Hepatic stellate cell (primary cell): ENCODE data around the gene TUBB2A.

Experiments
- DNase-seq: peaks from one replicate; pipeline ENCODE4 v3.0.0; 2011; ENCODE audit warnings: low spot score

The TUBB2A gene

DNA sequence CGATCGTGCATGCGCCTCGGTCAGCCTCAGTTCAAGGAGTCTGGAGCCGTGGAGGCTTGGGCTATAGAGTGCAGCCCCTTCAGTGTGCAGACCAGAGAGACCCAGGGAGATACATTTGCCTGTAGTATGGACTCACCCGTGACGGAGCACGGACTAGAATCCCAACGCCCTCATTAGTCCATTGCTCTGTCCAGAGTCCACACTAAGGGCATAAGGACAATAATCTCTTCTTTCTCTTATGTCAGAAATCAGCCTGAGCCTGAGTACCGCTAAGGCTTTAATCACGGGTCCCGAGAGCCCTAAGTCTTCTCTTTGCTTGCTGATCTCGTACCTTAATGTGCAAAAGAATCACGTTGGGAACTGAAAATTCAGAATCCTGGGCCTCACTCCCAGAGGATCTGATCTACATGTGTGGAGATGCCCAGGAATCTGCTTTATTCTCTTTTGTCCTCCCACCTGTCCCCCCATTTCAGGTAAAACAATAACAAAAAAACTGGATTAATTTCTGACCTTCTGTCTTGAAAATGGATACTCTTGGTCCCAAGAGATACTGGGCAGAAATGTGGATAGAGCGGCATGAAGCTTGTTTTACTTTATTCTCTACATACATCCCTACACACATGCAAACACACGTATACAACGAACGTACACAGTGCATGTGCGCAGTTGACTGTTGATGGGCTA lies 38.2 kb downstream of the TUBB2A start:
- DNase-seq: peak; percentile 59

DNA sequence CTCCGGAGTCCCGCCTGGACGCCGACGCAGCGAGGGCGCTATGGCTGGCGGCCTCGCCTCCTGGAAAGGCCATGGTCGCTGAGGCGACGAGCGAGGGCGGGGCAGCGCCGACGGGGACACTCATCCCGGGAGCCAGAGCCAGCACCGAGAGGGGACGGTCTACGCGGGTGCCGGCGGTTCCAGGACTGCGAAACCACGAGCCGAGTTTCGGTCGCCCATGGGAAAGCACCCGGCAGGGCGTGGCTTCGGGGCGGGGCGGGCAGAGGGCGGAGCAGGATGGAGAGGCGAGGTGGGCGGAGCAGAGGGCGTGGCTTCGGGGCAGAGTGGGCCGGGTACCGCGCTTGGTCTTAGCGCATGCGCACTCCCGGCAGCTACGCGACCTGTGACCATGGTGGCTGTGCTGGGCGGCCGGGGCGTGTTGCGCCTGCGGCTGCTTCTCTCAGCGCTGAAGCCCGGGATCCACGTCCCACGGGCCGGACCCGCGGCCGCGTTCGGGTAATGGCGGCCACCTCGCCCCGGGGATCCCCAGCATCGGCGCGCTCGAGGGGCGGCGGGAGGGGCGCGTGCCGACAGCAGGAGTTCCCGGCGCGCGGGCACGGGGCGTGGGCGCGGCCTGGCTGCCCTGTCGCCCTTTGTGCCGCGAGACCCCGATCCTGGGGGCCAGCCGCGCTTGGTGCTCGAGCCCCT lies 38.8 kb downstream of the TUBB2A start, which contains the start of gene BPHL:
TSS of gene BPHL (plus strand) at position 359 of the 687 bp plus-strand sequence. CDS start at position 389, 30 bp downstream.
- DNase-seq: peak; percentile 99

DNA sequence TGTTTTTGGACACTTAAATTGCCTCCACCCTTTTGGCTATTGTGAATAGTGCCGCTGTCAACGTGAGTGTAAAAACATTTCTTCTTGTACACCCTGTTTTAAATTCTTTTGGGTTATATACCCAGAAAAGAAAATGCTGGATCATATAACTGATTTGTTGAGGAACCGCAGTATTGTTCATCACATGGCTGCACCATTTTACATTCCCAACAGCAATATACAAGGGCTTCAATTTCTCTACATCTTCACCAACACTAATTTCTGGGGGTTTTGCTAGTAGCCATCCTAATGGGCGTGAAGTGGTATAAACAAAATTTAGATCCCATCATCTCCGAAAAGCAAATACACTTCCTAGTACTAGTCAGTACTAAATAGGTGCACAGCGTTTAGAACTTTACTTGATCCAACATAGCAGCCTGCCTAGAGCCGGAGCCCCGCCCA lies 39.4 kb downstream of the TUBB2A start:
- no peak for DNase-seq

DNA sequence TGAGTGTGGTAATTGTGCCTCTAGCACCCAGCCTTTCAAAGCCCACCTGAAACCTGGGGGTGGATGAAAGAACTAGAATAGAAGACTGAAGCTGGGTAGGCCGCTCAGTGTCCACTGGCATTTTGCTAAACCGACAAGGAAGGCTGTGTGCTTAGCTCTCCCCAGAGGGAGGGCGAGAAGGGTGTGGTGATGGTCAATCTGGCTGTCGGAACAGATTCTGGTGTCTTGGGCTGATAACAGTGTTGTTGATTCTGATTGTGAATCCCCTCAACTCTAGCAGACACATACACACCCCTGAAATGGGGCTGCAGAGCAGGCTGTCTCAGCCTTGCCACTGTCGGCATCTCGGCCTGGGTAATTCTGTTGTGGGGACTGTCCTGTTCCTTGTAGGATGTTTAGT lies 43.0 kb downstream of the TUBB2A start:
- DNase-seq: no peak

DNA sequence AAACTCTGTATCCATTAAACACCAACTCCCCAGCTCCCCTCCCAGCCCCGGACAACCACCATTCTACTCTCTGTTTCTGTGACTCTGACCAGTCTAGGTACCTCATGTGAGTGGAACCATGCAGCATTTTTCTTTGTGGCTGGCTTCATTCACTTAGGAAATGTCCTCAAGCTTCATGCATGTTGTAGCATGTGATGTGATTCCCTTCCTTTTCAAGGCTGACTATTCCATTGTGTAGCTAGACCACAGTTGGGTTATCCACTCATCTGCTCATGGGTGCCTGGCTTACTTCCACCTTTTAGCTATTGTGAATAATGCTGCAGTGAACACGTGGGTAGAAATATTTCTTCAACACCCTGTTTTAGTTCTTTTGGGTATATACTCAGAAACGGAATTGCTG lies 47.6 kb downstream of the TUBB2A start:
- DNase-seq: no peak

DNA sequence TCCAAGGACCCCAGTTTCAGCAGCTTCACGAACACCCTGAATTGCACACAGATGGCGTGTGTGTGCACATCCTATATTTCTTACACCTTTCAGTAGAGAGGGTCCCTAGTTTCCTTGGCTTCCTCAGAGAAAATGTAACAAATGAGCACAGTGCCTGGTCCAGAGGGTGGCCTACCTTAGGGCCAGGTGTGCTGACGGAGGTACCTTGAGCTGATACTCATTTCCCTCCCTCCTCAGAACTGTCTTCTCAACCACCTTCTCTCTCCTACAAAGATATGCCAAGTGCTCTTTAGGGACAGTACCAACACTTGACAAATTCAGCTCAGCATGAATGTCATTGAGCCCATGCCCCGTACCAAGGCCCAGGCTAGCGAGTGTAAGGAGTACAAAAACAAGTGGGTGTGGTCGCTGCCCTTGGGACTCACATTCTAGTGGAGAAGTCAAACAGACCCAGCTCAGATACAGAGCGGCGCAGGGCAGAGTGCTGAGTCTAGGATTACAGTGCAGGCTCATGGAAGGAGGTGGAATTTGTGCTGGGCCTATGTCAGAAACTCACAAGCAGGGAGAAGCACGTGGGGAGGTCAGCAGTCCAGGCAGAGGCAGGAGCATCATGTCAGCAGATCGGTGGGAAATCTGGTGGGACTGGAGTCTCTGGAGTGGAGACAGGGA lies 48.5 kb downstream of the TUBB2A start:
- DNase-seq: no peak
